Fibroblast of lung (primary cell): Measurements from ENCODE around the gene STARD9.

Experiments used
- EZH2 ChIP-seq: IDR thresholded peaks from 2 replicates; pipeline ENCODE4 v1.5.1; 2012; ENCODE audit warnings: low read length, control low read depth, mild to moderate bottlenecking; ENCODE audit errors: missing control alignments
- TF ChIP-seq, protein P1 (sequence below), 2 donors: IDR thresholded peaks in 1 of 2; conservative IDR thresholded peaks in 1 of 2; 1 replicate in 1 of 2; 2 replicates in 1 of 2; pipeline ENCODE4 v1.5.1; 2011 to 2012; ENCODE audit warnings: low read length in 2 of 2, control low read depth in 1 of 2, inconsistent platforms in 1 of 2, low read depth in 1 of 2, mild to moderate bottlenecking in 1 of 2

- TF ChIP-seq, protein P1, sequence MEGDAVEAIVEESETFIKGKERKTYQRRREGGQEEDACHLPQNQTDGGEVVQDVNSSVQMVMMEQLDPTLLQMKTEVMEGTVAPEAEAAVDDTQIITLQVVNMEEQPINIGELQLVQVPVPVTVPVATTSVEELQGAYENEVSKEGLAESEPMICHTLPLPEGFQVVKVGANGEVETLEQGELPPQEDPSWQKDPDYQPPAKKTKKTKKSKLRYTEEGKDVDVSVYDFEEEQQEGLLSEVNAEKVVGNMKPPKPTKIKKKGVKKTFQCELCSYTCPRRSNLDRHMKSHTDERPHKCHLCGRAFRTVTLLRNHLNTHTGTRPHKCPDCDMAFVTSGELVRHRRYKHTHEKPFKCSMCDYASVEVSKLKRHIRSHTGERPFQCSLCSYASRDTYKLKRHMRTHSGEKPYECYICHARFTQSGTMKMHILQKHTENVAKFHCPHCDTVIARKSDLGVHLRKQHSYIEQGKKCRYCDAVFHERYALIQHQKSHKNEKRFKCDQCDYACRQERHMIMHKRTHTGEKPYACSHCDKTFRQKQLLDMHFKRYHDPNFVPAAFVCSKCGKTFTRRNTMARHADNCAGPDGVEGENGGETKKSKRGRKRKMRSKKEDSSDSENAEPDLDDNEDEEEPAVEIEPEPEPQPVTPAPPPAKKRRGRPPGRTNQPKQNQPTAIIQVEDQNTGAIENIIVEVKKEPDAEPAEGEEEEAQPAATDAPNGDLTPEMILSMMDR (conservative IDR thresholded peaks at IDR 0.05 in 1 of 2, IDR thresholded peaks at IDR 0.05 in 1 of 2; ENCODE audit: low read depth in 1 of 2, low read length in 2 of 2): no peak
- TF ChIP-seq EZH2: no peak
Observed at GRCh38 chr15:42733027-42733426, 157.6 kb downstream of the STARD9 start.
